DMS53 treated with DMSO at 0.1 percent for 48 hours (cell line): ENCODE measurements around the gene WNT8A.

ENCODE experiments used
- DNase-seq: peaks from one replicate; lab custom pipeline; 2025; ENCODE audit not compliant: unreplicated experiment; lab: John Stamatoyannopoulos, UW

The WNT8A gene

GRCh38 chr5:138091685-138092084 is 7.9 kb downstream of the WNT8A start:
- DNase-seq = no peak

- DNase-seq = no peak
Observed at GRCh38 chr5:138092301-138092700, 8.5 kb downstream of the WNT8A start.

- DNase-seq = no peak
Observed at GRCh38 chr5:138093036-138093435, 9.2 kb downstream of the WNT8A start.

- no peak for DNase-seq
Observed at GRCh38 chr5:138095100-138095907, 11.5 kb downstream of the WNT8A start.

GRCh38 chr5:138096363-138096762 is 12.5 kb downstream of the WNT8A start:
- DNase-seq = no peak

- DNase-seq = no peak
Observed at GRCh38 chr5:138096997-138097828, 13.4 kb downstream of the WNT8A start.

- DNase-seq = no peak
Observed at GRCh38 chr5:138102454-138103318, 18.9 kb downstream of the WNT8A start.

GRCh38 chr5:138103319-138103637 is 19.4 kb downstream of the WNT8A start:
- no peak for DNase-seq

GRCh38 chr5:138105709-138106108 is 21.9 kb downstream of the WNT8A start:
- no peak for DNase-seq

GRCh38 chr5:138107213-138107612 is 23.4 kb downstream of the WNT8A start:
- no peak for DNase-seq

- no peak for DNase-seq
Observed at GRCh38 chr5:138109463-138110265, 25.8 kb downstream of the WNT8A start.

- no peak for DNase-seq
Observed at GRCh38 chr5:138110266-138110963, 26.6 kb downstream of the WNT8A start.

- no peak for DNase-seq
Observed at GRCh38 chr5:138111181-138111580, 27.3 kb downstream of the WNT8A start.

- DNase-seq = no peak
Observed at GRCh38 chr5:138111937-138112336, 28.1 kb downstream of the WNT8A start.

- no peak for DNase-seq
Observed at GRCh38 chr5:138115254-138115653, 31.4 kb downstream of the WNT8A start.

GRCh38 chr5:138128334-138128733 is 44.5 kb downstream of the WNT8A start:
- no peak for DNase-seq

GRCh38 chr5:138129347-138129746 is 45.5 kb downstream of the WNT8A start:
- no peak for DNase-seq

- no peak for DNase-seq
Observed at GRCh38 chr5:138132543-138132942, 48.7 kb downstream of the WNT8A start.

- peak; percentile 79 for DNase-seq
Observed at GRCh38 chr5:138138949-138139780, 55.3 kb downstream of the WNT8A start, which contains the start of gene NME5. Gene NME5 (minus strand): TSS chr5:138139428. CDS start chr5:138138780, 648 bp downstream.
